ENCODE measurements around the gene S100A10.

DNA sequence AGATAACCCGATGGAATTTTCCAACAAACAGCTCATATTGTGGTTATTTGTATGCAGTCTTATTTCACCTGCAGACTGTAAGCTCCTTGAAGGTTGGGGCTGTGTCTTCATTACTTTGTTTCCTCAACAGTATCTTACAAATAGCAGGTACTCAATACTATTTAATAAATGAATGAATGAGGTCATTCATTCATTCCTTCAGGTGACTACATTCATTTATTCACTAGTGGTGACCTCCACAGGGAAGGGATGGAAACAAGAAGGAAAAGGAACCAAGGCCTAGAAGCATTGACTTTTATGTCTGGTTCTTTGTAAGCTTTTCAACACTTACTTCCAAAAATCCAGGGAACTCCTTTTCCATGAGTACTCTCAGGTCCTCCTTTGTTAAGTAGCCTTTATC lies 7.9 kb downstream of the S100A10 start:
- TF ChIP-seq, protein P1, sequence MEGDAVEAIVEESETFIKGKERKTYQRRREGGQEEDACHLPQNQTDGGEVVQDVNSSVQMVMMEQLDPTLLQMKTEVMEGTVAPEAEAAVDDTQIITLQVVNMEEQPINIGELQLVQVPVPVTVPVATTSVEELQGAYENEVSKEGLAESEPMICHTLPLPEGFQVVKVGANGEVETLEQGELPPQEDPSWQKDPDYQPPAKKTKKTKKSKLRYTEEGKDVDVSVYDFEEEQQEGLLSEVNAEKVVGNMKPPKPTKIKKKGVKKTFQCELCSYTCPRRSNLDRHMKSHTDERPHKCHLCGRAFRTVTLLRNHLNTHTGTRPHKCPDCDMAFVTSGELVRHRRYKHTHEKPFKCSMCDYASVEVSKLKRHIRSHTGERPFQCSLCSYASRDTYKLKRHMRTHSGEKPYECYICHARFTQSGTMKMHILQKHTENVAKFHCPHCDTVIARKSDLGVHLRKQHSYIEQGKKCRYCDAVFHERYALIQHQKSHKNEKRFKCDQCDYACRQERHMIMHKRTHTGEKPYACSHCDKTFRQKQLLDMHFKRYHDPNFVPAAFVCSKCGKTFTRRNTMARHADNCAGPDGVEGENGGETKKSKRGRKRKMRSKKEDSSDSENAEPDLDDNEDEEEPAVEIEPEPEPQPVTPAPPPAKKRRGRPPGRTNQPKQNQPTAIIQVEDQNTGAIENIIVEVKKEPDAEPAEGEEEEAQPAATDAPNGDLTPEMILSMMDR (IDR thresholded peaks at IDR 0.05; ENCODE audit: insufficient read depth, low read depth, low read length), result no peak
- TF ChIP-seq EZH2 (IDR thresholded peaks at IDR 0.05; ENCODE audit: insufficient read depth, low read length), result no peak

All from astrocyte (in vitro differentiated cells and primary cell).